ENCODE measurements around the gene CTTNBP2.

DNA sequence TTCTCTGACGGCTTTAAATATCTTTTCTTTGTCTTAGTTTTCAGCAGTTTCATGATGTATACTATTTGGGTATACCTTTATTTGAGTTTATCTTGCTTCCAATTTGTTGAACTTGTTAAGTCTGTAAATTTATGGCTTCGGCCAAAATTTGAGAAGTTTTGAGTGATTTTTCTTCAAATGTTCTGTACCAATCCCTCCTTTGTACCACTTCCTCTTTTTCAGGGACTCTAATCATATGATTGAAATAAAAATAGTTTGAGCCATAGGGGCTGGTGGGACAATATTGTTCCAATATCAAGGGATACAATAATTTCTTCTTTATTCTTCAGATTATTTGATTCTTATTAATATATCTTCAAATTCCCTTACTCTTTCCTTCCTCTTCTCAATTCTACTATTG lies 43.1 kb upstream of the CTTNBP2 start:
- no peak for TF ChIP-seq POLR2A (IDR thresholded peaks at IDR 0.05)
- no peak for TF ChIP-seq EP300 (IDR thresholded peaks at IDR 0.05)
- TF ChIP-seq, protein P1, sequence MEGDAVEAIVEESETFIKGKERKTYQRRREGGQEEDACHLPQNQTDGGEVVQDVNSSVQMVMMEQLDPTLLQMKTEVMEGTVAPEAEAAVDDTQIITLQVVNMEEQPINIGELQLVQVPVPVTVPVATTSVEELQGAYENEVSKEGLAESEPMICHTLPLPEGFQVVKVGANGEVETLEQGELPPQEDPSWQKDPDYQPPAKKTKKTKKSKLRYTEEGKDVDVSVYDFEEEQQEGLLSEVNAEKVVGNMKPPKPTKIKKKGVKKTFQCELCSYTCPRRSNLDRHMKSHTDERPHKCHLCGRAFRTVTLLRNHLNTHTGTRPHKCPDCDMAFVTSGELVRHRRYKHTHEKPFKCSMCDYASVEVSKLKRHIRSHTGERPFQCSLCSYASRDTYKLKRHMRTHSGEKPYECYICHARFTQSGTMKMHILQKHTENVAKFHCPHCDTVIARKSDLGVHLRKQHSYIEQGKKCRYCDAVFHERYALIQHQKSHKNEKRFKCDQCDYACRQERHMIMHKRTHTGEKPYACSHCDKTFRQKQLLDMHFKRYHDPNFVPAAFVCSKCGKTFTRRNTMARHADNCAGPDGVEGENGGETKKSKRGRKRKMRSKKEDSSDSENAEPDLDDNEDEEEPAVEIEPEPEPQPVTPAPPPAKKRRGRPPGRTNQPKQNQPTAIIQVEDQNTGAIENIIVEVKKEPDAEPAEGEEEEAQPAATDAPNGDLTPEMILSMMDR (IDR thresholded peaks at IDR 0.05) = no peak
